HL-60 (cell line): ENCODE measurements around the gene LMO4.

ENCODE experiments used
- DNase-seq, 2 experiments: peaks; one replicate each; pipeline ENCODE4 v3.0.0-alpha.2; 2010 to 2020; ENCODE audit warnings: low read depth in 1 of 2, low spot score in 1 of 2
- H3K27ac ChIP-seq: fragments of 250-450 bp; sonication (Bioruptor Pico); replicated peaks from 2 replicates; pipeline ENCODE4 v1.5.1; 2020; ENCODE audit warnings: mild to moderate bottlenecking, moderate library complexity
- H3K27me3 ChIP-seq: fragments of 250-450 bp; sonication (Bioruptor Pico); 2 replicates; pipeline ENCODE4 v1.5.1; 2021; ENCODE audit warnings: mild to moderate bottlenecking, moderate library complexity; ENCODE audit not compliant: insufficient read depth, poor library complexity, severe bottlenecking
- H3K4me3 ChIP-seq: replicated peaks from 2 replicates; pipeline ENCODE4 v1.5.1; 2011; ENCODE audit warnings: mild to moderate bottlenecking, control low read depth, low read length; ENCODE audit not compliant: insufficient read depth
- CTCF ChIP-seq: IDR thresholded peaks from one replicate; pipeline ENCODE4 v1.5.1; 2011; ENCODE audit warnings: low read length, control low read depth, inconsistent platforms; ENCODE audit not compliant: insufficient read depth
- GABPA ChIP-seq: IDR thresholded peaks from 2 replicates; pipeline ENCODE4 v1.6.1; 2012; ENCODE audit warnings: low read depth
- POLR2AphosphoS5 ChIP-seq: IDR thresholded peaks from 2 replicates; pipeline ENCODE4 v1.6.1; 2012; ENCODE audit warnings: low read depth
- REST ChIP-seq: IDR thresholded peaks from 2 replicates; pipeline ENCODE4 v1.6.1; 2012; ENCODE audit warnings: low read depth; ENCODE audit not compliant: insufficient replicate concordance
- SPI1 ChIP-seq: IDR thresholded peaks from 2 replicates; pipeline ENCODE4 v1.6.1; 2012; ENCODE audit warnings: low read depth, mild to moderate bottlenecking, borderline replicate concordance

Gene LMO4

GRCh38 chr1:87389546-87389945 lies 60.9 kb downstream of the LMO4 start:
- Histone ChIP-seq H3K27me3 (no peaks in the 10 kb centered on the region), H3K27ac (no peak overlapping the region), H3K4me3 (no peak overlapping the region)
- TF ChIP-seq GABPA: no peak
- TF ChIP-seq SPI1: no peak
- TF ChIP-seq POLR2AphosphoS5: no peak
- no peak for TF ChIP-seq CTCF
- TF ChIP-seq REST: no peak
- no peak for DNase-seq

GRCh38 chr1:87392248-87393192 lies 63.8 kb downstream of the LMO4 start:
- no peak for TF ChIP-seq SPI1
- TF ChIP-seq REST: no peak
- TF ChIP-seq CTCF: no peak
- no peak for TF ChIP-seq POLR2AphosphoS5
- no peak for TF ChIP-seq GABPA
- H3K4me3 ChIP-seq: no peak overlapping the region
- H3K27ac ChIP-seq: no peak overlapping the region
- H3K27me3 ChIP-seq: no peaks in the 10 kb centered on the region
- no peak for DNase-seq

- no peak overlapping the region for H3K4me3 ChIP-seq
- H3K27ac ChIP-seq: no peak overlapping the region
- H3K27me3 ChIP-seq: no peaks in the 10 kb centered on the region
- DNase-seq: no peak
- TF ChIP-seq CTCF (no peak), GABPA (no peak), SPI1 (no peak), POLR2AphosphoS5 (no peak), REST (no peak)
Measured at GRCh38 chr1:87393445-87394085, 64.9 kb downstream of the LMO4 start.
